Keratinocyte (primary cell): ENCODE results near the gene ZNF516. TPM values are rescaled to one million over a fixed set of nuclear protein-coding genes. Genes with fewer than 3 reads are reported as not detected.
A peak's percentile ranks its signal among the peaks of the same experiment; 100 is the strongest.

Experiments
- DNase-seq: peaks from one replicate; pipeline ENCODE4 v3.0.0-alpha.2; 2011; ENCODE audit warnings: low read depth, missing footprints, low spot score
- FAIRE-seq: peaks from 2 replicates; lab custom pipeline; 2011; peaks lifted over from hg19 to GRCh38; lab: Jason Lieb, UNC
- H2AFZ ChIP-seq: 2 replicates; pipeline ENCODE4 v1.6.0; 2012; ENCODE audit warnings: low read length, control low read depth, inconsistent platforms; ENCODE audit not compliant: control insufficient read depth
- H3K27ac ChIP-seq: 2 replicates; pipeline ENCODE4 v1.5.1; 2011; ENCODE audit warnings: low read length; ENCODE audit not compliant: control insufficient read depth, insufficient read depth
- H3K27me3 ChIP-seq: 3 replicates; pipeline ENCODE4 v1.6.0; 2011; ENCODE audit warnings: low read length; ENCODE audit not compliant: control insufficient read depth, insufficient read depth; ENCODE audit errors: extremely low read depth
- H3K36me3 ChIP-seq, 2 experiments: 2 replicates in 1 of 2; 3 replicates in 1 of 2; pipeline ENCODE4 v1.5.1; 2011; ENCODE audit warnings: low read length in 2 of 2, mild to moderate bottlenecking in 1 of 2; ENCODE audit not compliant: control insufficient read depth in 2 of 2, insufficient read depth in 2 of 2; ENCODE audit errors: extremely low read depth in 1 of 2
- H3K4me1 ChIP-seq: 3 replicates; pipeline ENCODE4 v1.5.1; 2011; ENCODE audit warnings: low read length; ENCODE audit not compliant: control insufficient read depth, insufficient read depth; ENCODE audit errors: extremely low read depth
- H3K4me2 ChIP-seq: 3 replicates; pipeline ENCODE4 v1.6.0; 2011; ENCODE audit warnings: low read depth, low read length; ENCODE audit not compliant: control insufficient read depth, insufficient read depth; ENCODE audit errors: extremely low read depth
- H3K4me3 ChIP-seq, 3 experiments: fragments of 200-600 bp in 1 of 3; sonication (generic) in 1 of 3; 2 replicates in 2 of 3; 3 replicates in 1 of 3; pipeline ENCODE4 v1.5.1; 2011 to 2016; ENCODE audit warnings: low read length in 3 of 3, mild to moderate bottlenecking in 3 of 3, control low read depth in 2 of 3, inconsistent platforms in 1 of 3, low read depth in 1 of 3, mixed read lengths in 1 of 3, mixed run types in 1 of 3, moderate library complexity in 1 of 3; ENCODE audit not compliant: control insufficient read depth in 2 of 3, insufficient read depth in 2 of 3; ENCODE audit errors: extremely low read depth in 1 of 3
- H3K79me2 ChIP-seq: 2 replicates; pipeline ENCODE4 v1.6.0; 2012; ENCODE audit warnings: low read length; ENCODE audit not compliant: control insufficient read depth, insufficient read depth
- H3K9ac ChIP-seq: 3 replicates; pipeline ENCODE4 v1.6.0; 2011; ENCODE audit warnings: low read length; ENCODE audit not compliant: control insufficient read depth, insufficient read depth; ENCODE audit errors: extremely low read depth
- H3K9me1 ChIP-seq: 3 replicates; pipeline ENCODE4 v1.6.0; 2011; ENCODE audit warnings: low read length; ENCODE audit not compliant: control insufficient read depth, insufficient read depth; ENCODE audit errors: extremely low read depth
- H3K9me3 ChIP-seq: 2 replicates; pipeline ENCODE4 v1.5.1; 2012; ENCODE audit warnings: low read depth, low read length; ENCODE audit not compliant: control insufficient read depth
- H4K20me1 ChIP-seq: 3 replicates; pipeline ENCODE4 v1.6.0; 2011; ENCODE audit warnings: low read length; ENCODE audit not compliant: control insufficient read depth, insufficient read depth; ENCODE audit errors: extremely low read depth
- EZH2 ChIP-seq: IDR thresholded peaks from one replicate; pipeline ENCODE4 v1.6.1; 2012; ENCODE audit warnings: inconsistent platforms, mild to moderate bottlenecking, low read length, moderate library complexity
- dilution Hi-C: fragments of 300-500 bp; cut with MboI; formaldehyde crosslinking; loops from one replicate; pipeline ENCODE4 v1.7.0; 2020; ENCODE audit warnings: low sequenced_read_pairs; ENCODE audit not compliant: extremely low pct_ligation_motif_present
- polyA plus RNA-seq, 5 experiments: library from polyadenylated mRNA; depleted of rRNA in 3 of 5; stranded (reverse) in 3 of 5; stranded (forward) in 1 of 5; unstranded in 1 of 5; fragments of >200 nt; gene quantifications; 1 replicate in 1 of 5; 2 replicates in 3 of 5; 3 replicates in 1 of 5; pipeline versions ENCODE4 v1.2.1 to v1.2.3, GENCODE V29; 2011 to 2012; ENCODE audit warnings: missing spikeins in 2 of 5, low read depth in 1 of 5, low replicate concordance in 1 of 5
- TF ChIP-seq, protein P1 (sequence below), 3 experiments: IDR thresholded peaks in 1 of 3; conservative IDR thresholded peaks in 1 of 3; optimal IDR thresholded peaks in 1 of 3; 2 replicates in 2 of 3; 3 replicates in 1 of 3; pipeline versions ENCODE3 to v1.5.1; 2011; ENCODE audit warnings: low read length in 3 of 3, mild to moderate bottlenecking in 3 of 3, moderate library complexity in 2 of 3, control low read depth in 1 of 3, inconsistent platforms in 1 of 3; ENCODE audit not compliant: insufficient read depth in 2 of 3; ENCODE audit errors: extremely low read depth in 1 of 3

The ZNF516 gene
- polyA plus RNA-seq, 1 donor (not counting 4 experiments of a cell fraction or from before 2014, with no cell fraction given), result 9.3 TPM

DNA sequence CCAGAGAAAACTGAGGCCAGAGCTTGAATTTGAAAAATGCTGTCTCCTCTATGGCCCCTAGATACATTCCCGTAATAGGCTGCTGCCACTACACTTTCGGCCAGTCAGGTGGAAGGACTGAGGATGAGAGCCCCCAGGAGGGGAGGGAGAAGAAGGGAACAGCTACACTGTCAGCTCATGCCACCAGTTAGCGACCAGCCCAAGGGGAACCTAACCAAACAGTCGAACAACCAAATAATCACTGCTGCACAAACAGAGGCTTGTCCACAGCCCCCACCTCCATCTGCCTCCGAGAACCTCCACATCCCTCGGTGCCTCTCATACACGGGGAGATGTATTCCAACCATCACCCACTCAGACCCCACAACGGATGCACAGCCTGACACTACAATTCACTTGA, 7.3 kb downstream of the ZNF516 start:
- H3K4me2 ChIP-seq, result peak overlapping the region; percentile 87
- DNase-seq (no peak), FAIRE-seq (no peak)
- no peak for TF ChIP-seq EZH2
- TF ChIP-seq, protein P1, sequence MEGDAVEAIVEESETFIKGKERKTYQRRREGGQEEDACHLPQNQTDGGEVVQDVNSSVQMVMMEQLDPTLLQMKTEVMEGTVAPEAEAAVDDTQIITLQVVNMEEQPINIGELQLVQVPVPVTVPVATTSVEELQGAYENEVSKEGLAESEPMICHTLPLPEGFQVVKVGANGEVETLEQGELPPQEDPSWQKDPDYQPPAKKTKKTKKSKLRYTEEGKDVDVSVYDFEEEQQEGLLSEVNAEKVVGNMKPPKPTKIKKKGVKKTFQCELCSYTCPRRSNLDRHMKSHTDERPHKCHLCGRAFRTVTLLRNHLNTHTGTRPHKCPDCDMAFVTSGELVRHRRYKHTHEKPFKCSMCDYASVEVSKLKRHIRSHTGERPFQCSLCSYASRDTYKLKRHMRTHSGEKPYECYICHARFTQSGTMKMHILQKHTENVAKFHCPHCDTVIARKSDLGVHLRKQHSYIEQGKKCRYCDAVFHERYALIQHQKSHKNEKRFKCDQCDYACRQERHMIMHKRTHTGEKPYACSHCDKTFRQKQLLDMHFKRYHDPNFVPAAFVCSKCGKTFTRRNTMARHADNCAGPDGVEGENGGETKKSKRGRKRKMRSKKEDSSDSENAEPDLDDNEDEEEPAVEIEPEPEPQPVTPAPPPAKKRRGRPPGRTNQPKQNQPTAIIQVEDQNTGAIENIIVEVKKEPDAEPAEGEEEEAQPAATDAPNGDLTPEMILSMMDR (optimal IDR thresholded peaks at IDR 0.05 in 1 of 3, IDR thresholded peaks at IDR 0.05 in 1 of 3, conservative IDR thresholded peaks at IDR 0.05 in 1 of 3; ENCODE audit: extremely low read depth in 1 of 3, insufficient read depth in 2 of 3, low read length in 3 of 3), result no peak
- peaks cover 9% of the 10 kb centered on the region for H4K20me1 ChIP-seq
- no peak overlapping the region for H3K4me3 ChIP-seq
- peaks cover 82% of the 10 kb centered on the region for H3K79me2 ChIP-seq
- no peak overlapping the region for H3K27ac ChIP-seq
- H3K4me1 ChIP-seq, result peaks cover 24% of the 10 kb centered on the region
- H3K27me3 ChIP-seq, result no peaks in the 10 kb centered on the region
- H3K36me3 ChIP-seq, result peaks cover 3 to 5% of the 10 kb centered on the region in 2 experiments
- no peaks in the 10 kb centered on the region for H3K9me3 ChIP-seq
- no peak overlapping the region for H3K9ac ChIP-seq
- H3K9me1 ChIP-seq, result no peaks in the 10 kb centered on the region
- no peak overlapping the region for H2AFZ ChIP-seq
- dilution Hi-C loops, result no loop called here

DNA sequence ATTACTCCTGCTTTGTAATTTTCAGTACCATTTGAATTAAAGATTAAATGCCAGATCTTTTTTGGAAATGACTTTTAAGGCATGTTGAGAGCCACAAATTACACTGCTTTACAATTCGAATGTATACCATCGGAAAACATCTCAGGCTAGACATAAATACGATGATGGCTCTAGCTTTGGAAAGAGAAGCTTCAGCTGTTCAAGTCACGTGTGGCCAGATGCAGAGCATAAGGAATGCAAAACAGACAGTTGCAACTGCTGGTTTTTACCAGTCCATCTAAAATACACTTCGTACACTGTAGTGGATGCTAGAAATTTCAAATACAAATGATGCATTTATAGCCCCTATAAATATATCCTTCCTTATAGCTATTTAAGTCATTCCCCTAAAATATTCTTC, 8.0 kb downstream of the ZNF516 start:
- H3K4me3 ChIP-seq, result no peak overlapping the region
- H2AFZ ChIP-seq, result no peak overlapping the region
- H4K20me1 ChIP-seq, result peaks cover 9% of the 10 kb centered on the region

More for the DNA sequence above, 8.0 kb downstream of the ZNF516 start:
- H3K4me2 ChIP-seq, result no peak overlapping the region
- H3K79me2 ChIP-seq, result peaks cover 87% of the 10 kb centered on the region
- H3K9me3 ChIP-seq, result no peaks in the 10 kb centered on the region
- no peak overlapping the region for H3K27ac ChIP-seq
- dilution Hi-C loops, result no loop called here
- H3K27me3 ChIP-seq, result no peaks in the 10 kb centered on the region
- no peaks in the 10 kb centered on the region for H3K9me1 ChIP-seq
- no peak for DNase-seq
- H3K4me1 ChIP-seq, result peaks cover 24% of the 10 kb centered on the region
- H3K36me3 ChIP-seq, result peaks cover 3 to 7% of the 10 kb centered on the region in 2 experiments
- no peak for TF ChIP-seq EZH2
- TF ChIP-seq, protein P1 (optimal IDR thresholded peaks at IDR 0.05 in 1 of 3, IDR thresholded peaks at IDR 0.05 in 1 of 3, conservative IDR thresholded peaks at IDR 0.05 in 1 of 3; ENCODE audit: extremely low read depth in 1 of 3, insufficient read depth in 2 of 3, low read length in 3 of 3), result no peak
- H3K9ac ChIP-seq, result no peak overlapping the region
- FAIRE-seq, result no peak
